ENCODE results near the gene NEURL1.
"Not testable (repeated sequence)": the region's sequence is repeated elsewhere in the genome, so short reads cannot be mapped to it uniquely, and the experiment has no call there.

The NEURL1 gene

DNA sequence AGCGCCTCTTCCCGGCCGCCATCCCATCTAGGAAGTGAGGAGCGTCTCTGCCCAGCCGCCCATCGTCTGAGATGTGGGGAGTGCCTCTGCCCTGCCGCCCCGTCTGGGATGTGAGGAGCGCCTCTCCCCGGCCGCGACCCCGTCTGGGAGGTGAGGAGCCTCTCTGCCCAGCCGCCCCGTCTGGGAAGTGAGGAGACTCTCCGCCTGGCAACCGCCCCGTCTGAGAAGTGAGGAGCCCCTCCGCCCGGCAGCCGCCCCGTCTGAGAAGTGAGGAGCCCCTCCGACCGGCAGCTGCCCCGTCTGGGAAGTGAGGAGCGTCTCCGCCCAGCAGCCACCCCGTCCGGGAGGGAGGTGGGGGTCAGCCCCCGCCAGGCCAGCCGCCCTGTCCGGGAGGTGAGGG, 113.5 kb downstream of the NEURL1 start:
- DNase-seq (ENCODE audit: low spot score): not testable (repeated sequence)

DNA sequence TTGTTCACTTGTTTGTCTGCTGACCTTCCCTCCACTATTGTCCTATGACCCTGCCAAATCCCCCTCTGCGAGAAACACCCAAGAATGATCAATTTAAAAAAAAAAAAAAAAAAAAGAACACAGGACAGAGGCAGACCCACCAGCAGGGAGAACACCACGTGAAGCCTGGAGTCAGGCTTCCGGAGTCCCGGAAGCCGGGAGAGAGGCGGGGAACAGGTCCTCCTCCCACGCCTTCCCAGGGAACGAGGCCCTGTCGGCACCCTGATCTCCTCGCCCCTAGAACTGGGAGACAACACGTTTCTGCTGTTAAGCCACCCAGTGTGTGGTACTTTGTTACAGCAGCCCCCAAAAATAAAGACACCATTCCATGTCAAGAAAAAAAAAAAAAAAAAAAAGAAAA, 114.6 kb downstream of the NEURL1 start:
- not testable (repeated sequence) for DNase-seq (ENCODE audit: low spot score)

DNA sequence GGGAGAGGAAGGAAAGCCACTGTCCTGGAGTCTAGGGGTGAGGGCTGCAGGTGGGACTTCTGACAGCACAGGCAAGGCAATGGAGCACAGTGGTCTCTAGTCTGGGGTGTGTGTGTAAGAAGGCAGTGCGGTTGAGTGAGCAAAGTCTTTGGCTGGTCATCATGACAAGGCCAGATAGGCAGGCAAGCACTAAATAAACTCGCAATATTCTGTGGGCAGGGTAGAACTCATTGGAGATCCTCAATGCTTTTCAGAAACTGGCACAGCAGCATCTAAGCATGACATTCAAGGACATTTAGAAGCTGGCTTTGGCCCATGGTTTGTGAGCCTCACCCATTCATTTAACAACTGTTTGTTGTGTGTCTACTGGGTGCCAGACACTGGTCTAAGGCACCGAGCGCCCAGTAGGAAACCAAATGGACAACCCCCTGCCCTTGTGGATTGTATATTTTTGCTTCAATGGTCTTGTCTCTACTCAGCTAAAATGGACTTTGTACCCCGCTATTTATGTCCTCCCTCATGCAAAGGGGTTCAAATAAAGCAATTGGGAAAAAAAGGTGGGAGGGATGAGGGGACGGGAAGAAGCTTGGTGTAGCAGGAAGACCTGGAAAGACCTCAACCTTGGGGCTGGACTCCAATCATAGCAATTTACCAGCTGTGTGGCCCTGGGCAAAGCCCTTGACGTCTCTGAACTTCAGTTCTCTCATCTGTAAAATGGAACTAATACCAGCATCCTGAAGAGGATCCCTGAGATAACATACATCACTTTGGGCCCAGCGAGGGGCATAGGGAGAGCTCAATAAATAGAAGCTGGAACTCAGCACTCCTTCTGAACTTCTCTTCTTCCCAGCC, 116.0 kb downstream of the NEURL1 start:
- no peak for DNase-seq (ENCODE audit: low spot score)

DNA sequence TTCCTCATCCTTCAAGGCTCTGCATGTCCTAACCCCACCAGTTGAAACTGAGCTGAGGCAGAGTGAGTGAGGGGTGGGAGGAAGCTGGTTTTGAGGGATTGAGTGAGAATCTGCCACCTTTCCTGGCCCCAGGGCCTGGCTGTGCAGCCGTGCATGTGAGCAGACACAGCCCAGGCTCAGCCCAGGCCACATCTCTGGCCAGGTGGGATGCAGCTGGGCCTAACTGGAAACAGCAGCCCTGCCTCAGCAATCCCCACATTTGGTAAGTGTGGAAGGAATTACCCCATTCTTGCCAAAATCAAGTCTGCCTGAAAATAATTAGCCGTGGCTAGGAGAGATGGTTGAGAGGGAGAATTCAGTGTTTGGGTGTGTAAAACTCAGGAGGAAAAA, 116.6 kb downstream of the NEURL1 start:
- DNase-seq (ENCODE audit: low spot score): no peak

DNA sequence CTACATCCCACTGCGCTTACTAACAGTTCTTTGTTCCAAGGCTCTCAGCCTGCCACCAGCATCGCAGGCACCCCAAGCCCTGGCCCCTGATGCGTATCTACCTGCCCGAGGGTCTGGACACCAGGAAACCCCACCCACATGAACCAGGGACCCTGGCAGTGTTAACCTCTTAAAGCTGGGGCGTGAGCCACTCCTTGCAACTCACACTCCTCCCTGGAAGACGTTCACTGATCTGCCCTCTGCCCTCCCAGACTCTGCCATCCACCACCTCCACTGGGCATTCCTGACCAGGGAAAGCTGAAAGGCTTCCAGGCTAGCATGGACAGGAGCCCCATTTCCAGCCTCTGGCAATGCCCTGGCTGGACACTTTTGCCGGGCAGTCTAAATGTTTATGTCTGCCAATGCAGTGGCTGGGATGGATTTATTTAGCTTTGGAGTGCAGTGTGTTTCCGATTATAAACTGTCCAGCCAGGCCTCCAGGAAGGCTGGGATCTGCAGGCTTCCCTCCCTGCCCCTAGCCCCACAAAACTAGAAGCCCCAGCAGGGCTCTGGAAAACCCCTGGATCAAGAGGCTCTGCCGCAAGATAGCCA, 117.5 kb downstream of the NEURL1 start:
- DNase-seq (ENCODE audit: low spot score): no peak

DNA sequence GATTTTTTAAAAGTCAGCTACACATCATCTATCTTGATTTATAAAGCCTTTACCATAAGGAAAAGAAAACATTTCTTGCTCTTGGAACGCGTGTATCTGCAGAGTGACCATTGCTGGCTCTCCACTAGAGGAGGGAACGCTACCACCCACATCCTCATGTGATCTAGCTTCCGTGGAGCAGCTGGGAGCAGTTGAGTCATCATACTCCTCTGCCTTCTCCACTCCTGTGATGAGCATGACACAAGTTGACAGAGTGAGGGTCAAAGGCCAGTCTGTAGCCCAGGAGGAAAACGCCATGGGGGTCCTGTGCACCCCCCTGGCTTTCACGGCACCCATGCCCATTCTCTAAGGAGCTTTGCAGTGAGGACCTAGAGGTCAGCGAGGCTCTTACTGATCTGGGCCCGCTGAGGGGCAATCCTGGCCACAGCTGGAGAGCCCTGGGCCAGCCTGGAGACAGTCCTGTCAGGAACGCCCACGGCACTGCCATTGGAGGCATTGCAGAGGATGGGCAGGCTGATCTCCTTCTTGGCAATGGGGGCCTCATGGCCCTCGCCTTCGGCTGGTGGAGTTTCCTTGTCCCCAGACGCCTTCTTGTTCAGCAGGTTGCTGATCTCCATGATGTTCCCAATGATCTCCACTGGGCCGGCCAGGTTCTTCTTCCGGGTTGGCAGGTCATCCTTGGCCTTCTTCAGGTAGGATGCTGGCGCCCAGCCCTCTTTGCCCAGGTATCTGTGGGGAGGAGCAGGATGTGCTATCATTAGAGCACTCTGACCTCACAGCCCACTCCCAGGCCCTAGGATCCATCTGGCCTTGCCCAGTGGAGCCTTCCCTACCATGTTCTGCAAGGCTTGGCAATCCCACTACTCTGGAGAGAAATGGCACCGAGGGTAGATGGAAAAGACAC, 119.2 kb downstream of the NEURL1 start:
- no peak for DNase-seq (ENCODE audit: low spot score)

DNA sequence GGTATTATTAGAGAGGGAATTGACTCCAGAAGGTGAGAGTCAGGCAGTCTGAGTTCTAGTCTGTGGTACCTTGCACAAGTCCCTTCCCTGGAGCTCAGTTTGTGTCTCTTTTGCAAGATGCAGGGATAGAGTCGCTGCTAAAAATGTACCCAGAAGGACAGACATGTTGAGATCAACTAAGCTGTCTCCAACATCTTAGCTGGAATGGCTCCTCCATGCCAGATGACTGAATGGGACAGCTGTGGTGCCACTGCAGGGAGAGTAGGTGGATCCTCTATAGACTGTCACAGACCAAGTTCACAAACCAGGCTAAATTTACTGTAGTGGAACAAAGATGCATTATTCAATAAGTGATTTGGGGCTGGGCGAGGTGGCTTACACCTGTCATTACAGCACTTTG, 120.1 kb downstream of the NEURL1 start:
- DNase-seq (ENCODE audit: low spot score): no peak

DNA sequence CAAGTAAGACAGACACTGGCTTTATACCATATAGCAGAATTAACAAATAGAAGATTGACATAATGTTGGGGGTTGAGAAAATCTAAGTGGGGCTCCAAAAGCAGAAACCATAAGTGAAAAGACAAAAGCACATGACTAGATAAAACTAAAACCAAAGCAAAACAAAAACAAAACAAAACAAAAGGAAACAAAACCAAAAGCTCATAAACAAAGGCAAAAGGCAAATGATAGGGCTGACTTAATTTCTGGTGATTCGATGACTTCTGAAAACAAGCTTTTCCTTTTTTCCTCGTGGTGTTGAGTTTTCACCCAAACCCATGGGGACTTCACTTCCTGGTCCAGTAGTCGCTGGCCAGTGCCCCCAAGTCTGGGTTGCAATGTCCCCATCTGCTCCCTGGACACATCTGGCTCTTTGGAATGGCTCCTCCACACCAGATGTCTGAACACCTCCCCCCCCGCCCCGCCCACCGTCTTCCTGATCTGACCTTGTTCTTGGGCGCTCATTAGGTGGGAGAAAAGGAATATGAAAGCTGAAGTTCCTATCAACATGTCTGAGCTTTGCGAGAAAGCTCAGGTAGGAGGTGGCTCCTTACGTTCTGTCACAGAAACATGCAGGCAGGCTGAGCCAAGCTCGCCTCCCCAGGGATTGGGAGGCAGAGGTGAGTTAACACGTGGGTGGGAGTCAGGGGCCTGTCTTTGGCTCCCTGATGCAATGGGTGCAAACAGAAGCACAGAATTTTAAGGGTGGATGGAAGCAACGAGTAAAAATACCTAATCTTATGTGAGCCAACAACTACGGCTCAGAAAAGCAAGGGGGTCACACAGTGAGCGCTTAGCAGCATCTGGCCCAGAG, 121.0 kb downstream of the NEURL1 start:
- DNase-seq (ENCODE audit: low spot score): no peak

DNA sequence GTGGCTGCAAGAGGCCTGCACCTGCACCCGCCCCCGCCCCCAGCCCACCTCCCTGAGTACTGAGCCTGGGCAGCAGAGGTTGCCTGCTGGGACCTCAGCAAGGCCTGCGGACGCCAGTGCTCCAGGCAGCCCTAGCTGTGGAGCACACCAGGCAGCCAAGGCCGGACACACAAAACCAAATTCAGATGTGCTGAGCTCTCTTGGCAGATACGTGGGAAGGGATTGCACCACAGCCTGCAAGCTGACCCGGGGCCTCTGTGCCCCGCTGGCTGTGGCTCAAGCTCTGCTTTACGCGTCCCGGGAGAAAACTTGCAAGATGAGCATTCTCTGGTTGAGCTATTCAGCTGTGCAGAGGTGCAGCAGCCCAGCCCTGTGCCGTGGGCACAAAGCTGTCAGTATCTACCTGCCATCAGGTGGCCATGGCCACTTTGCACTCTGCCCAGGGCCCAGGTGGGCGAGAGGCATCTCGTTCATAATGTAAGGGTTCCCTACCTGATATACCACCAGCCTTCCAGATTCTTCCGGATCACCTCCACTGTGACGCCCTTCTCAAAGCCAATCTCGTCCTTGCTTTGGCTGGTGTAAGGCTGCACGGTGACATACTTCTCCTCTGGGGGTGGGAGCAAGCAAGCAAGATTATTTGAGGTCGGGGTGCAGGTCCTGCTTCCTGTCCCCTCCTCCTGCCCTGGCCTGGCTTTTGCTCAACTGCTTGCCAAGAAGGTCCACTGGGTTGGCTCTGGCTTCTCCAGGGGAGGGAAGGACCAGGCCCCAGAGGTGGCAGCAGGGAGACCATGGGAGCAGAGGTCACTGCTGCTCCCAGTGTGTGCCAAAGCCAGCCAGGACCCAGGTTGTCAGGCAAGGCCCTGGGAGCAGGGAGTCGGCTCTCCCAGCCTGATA, 123.4 kb downstream of the NEURL1 start:
- no peak for DNase-seq (ENCODE audit: low spot score)

DNA sequence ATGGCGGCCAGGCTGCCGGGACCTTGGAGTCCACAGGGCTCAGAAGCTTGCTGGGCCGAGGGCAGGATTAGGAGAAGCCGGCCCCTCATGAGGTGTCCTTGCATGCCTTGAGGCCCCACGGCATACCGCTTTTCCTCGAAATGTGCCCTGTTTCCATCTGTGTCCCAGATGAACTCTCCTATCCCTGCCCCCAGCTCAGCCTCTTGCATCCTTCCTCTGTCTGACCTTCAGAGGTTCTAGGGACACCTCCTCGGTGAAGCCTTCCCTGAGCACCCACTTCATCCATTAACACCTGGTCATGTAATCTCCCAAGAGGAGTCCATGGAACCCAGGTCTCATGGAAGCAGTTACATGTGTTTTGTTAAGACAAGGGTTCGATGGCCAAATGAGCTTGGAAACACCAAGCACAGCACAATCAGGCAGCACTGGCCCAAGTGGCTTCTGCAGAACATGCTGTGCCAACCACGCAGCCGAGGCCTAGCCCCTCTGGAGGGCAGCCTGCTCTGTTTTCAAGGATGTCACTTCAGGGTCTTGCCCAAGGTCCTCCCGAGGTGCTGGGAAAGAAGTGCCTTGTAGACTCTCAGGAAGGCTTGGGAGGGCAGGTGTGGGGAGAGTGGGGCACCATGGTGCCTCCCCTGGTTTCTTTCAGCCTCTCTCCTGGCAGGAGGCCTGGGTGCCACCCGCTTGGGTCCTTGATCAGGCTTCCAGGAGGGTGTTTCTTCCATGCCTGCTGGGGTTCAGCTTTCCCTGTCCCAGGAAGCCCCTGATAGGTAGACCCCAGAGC, 124.3 kb downstream of the NEURL1 start:
- no peak for DNase-seq (ENCODE audit: low spot score)

DNA sequence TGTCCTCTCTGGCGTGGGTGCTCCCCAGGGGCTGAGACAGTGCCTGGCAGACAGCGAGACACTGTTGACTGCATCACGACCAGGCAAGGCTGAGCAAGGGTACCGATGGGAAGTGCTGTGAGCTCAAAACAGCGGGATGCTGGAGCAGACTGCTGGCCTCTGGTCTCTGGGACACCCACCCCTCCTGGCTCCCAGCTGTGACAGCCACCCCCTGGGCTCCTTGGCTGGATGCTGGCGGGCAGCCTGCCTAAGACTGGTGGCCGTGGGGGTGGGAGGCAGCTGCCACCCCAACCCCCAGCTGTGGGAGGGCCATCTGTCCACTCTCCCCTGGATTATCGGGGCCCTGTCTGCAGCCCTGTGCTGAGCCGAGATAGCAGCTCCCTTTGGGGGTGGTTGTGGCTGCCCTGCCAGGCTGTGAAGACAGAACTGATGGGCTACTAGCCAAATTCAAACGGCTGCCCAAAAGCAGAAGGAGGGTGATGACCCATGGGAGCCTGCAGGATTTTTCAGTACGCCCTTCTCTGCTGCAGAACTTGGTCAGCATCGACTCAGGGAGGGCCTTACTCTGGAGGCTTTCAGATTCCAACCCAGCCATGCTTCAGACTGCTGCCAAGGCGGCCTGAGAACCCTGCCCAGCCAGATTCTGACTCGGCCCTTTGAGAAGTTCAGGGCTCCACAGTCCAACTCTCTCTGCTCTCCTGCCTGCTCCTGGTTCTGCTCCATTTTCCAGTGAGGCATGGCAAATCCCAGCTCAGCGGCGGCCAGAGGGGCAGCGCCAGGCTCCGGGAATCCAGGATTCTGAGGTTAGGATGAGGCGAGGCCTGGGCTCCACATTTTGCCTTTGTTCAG, 125.3 kb downstream of the NEURL1 start:
- no peak for DNase-seq (ENCODE audit: low spot score)

DNA sequence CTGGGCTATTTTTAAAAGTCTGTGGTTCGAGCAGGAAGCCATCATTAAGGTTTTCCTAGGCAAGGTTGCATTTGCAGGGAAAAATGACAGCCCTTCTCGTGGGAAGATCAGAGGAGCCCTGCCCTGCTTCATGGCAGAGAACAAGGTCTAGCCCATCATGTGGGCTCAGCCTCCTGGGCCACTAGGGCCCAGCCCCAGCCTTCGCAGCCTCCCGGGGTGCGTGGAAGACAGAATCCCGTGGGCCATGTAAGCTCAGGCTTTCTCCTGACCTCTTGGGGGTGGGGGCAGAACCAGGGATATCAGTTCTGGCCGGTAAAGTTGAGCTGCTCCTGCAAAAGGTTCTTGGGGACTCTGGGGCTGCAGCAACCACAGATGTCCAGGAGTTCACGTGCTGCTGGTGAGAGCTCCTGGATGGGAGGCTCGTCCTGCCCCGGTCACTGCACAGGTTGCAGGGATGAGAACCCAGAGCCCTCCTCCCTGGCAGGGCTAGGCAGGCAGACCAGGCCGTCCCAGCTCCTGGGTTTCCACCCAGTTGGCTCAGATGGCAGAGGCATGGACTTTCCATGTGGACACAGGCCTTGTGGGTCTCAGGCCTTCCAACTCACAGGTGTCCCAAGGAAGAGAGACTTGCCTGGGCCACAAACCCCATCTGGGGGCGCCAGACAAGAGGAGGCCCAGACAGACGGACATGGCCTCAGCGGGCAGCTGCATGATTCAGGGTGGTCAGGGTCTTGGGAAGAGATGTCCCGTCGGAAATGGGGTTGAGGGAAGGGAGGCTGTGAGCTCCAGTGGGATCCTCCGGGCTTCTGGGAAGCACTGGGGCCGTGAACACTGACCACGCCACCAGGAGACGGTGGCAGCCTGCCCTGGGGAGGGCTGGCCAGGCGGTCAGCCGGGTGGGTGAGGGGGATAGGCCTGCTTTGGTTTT, 126.2 kb downstream of the NEURL1 start:
- no peak for DNase-seq (ENCODE audit: low spot score)

DNA sequence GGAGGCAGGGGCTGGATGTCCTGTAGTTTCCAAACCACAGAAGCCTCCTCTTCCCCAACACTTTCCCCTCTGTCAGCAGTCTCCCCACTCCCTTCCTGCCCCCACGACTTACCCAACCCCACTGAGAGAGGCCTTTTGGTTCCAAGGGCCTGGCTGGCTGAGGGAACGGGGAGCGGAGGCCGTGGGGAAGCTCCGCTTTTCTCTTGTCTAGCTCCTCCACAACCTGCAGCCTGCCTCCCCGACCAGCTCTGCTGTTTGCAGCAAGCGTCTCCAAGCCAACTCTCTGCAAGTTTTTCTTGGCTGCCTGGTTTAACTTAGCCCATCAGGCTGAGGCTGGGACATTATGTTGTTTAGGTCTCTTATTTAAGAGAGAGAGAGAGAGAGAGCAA, 126.8 kb downstream of the NEURL1 start:
- no peak for DNase-seq (ENCODE audit: low spot score)

DNA sequence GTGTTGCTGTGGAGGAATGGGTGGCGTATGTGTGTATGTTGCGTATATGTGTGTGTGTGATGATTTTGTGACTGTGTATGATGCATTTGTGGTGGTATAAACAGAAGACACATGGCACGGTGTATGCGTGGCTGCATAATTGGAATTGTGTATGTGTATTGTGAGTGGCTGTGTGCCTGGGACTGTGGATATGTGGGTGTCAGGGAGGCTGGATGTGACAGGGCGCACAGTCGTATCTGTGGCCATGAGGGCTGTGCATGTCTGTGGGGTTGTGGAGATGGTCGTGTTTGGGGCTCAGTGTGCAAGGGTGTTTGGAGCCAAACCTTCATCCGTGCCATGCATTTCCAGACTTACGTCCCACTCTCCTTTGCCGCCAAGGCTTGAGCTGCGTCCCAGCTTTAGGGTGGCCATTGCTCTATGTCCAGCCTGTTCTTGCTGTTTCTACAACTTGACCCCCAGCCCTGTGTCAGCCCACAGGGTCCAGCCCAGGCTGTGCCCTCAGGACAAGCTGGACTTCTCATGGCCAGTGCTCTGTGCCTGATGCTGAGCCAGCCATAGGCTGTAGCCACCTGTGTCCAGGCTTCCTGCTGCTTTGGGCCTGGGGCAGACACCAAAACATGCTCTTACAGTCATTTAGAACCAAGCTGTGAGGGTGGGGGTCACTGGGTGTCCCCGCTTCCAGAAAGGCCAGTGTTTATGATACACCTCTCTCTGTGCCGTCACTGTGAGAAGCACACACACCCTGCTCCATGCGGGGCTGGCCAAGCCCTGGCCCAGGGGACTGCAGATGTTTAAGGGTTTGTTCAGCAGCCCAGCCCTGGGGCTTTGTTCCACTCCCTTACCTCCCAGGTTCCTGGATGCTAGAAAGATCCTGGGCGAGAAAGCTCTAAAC, 127.6 kb downstream of the NEURL1 start:
- DNase-seq (ENCODE audit: low spot score): no peak

DNA sequence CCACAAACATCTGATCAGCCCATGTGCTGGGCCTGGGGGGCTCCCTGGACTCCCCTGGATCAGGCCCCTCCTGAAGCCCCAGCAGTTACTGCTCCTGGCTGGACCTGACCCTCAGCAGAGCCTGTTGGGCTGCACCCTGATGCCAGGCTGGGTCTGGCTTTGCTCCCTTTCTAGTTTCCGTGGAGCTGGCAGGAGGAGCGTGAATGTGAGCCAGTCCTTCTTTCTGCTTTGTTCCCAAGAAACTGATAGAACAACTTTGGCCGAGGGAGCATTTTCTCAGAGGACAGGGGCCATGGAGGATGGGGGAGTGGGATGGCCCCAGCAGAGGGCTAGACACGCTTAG, 128.2 kb downstream of the NEURL1 start:
- DNase-seq (ENCODE audit: low spot score): no peak

DNA sequence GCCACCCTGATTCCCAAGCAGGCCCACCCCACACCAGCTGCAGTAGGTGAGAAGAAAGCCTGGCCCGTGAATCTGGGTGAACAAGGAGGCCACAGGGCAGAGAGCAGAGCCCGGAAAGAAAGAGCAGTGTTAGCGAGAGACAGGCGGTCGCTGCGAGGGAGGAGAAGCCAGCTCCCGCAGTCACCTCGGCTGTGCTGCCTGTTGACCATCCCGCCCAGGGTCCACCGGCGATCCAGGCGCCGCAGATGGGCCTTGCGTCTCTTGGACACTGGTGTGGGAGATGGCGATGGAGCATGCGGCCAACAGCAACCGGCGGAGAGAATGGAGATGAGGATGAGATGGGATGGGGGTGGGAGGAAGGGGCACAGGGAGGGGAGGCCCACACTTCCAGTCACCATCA, 128.8 kb downstream of the NEURL1 start:
- DNase-seq (ENCODE audit: low spot score): no peak

All from HuH-7.5 (cell line).